Adrenal gland (tissue), 12 donors: ENCODE data around the gene INHBC. TPM values are rescaled to one million over a fixed set of nuclear protein-coding genes. Genes with fewer than 3 reads are reported as not detected.

ENCODE experiments used
- DNase-seq, 7 donors: peaks; one replicate each; pipeline ENCODE4 v3.0.0-alpha.2; 2019 to 2020
- H3K27ac ChIP-seq, 5 donors: fragments of 200-600 bp; sonication (generic) in 4 of 5; 1 replicate in 3 of 5; 2 replicates in 2 of 5; pipeline versions ENCODE4 v1.5.1 to v1.8.0; 2016 to 2020; ENCODE audit warnings: mild to moderate bottlenecking in 1 of 5
- H3K27me3 ChIP-seq: fragments of 200-600 bp; 2 replicates; pipeline ENCODE4 v1.8.0; 2021
- H3K36me3 ChIP-seq, 2 donors: fragments of 200-600 bp; replicated peaks in 1 of 2; 1 replicate in 1 of 2; 2 replicates in 1 of 2; pipeline versions ENCODE4 v1.5.1 to v1.8.0; 2018 to 2022
- H3K4me1 ChIP-seq, 2 donors: fragments of 200-600 bp; replicated peaks in 1 of 2; 1 replicate in 1 of 2; 2 replicates in 1 of 2; pipeline versions ENCODE4 v1.5.1 to v1.8.0; 2018 to 2021
- H3K4me3 ChIP-seq, 4 donors: fragments of 200-600 bp; sonication (generic) in 3 of 4; one replicate each; pipeline ENCODE4 v1.5.1; 2016 to 2018
- H3K9me3 ChIP-seq, 3 donors: fragments of 200-600 bp; sonication (generic) in 1 of 3; replicated peaks in 1 of 3; 1 replicate in 2 of 3; 2 replicates in 1 of 3; pipeline versions ENCODE4 v1.5.1 to v1.8.0; 2016 to 2021
- POLR2A ChIP-seq, 2 donors: fragments of 450-650 bp; IDR thresholded peaks; one replicate each; pipeline ENCODE4 v1.6.1; 2017; ENCODE audit warnings: antibody characterized with exemption in 2 of 2, mild to moderate bottlenecking in 2 of 2, moderate library complexity in 1 of 2
- WGBS, 4 donors: extraction: QIAGEN DNeasy Blood & Tissue Kit in 2 of 4; methylation state at CpG; one replicate each; pipeline versions ENCODE4 v1.1.5 to v1.1.7; 2013 to 2017; 5-methylcytosine and 5-hydroxymethylcytosine counted together
- intact Hi-C, 2 donors: fragments of 100-400 bp; cut with DNase I; formaldehyde crosslinking; loops; one replicate each; pipeline versions ENCODE4 v1.14.1 to v1.15.0; 2022 to 2023
- polyA plus RNA-seq, 3 donors: library from polyadenylated mRNA; stranded (reverse); fragments of 200-250 nt in 2 of 3; fragments of 350-450 nt in 1 of 3; fragmentation: Illumina TruSeq in 1 of 3; extraction: RNeasy Lipid Tissue Mini Kit (QIAGEN cat#74804) in 1 of 3; gene quantifications; one replicate each; pipeline ENCODE4 v1.2.3, GENCODE V29; 2013 to 2014
- small RNA-seq, 2 donors: library from RNA; depleted of rRNA; stranded (forward); fragments of <200 nt; gene quantifications; one replicate each; pipeline ENCODE3, GENCODE V24; 2016
- total RNA-seq, 9 donors: library from RNA; depleted of rRNA in 4 of 9; stranded (reverse); fragments of >200 nt in 4 of 9; fragments of 120-200 nt in 1 of 9; fragmentation: NEBNext Ultra II Directional in 1 of 9; extraction: Animal tissue kit (Norgen Biotek cat#: 25700) in 1 of 9; gene quantifications; one replicate each; pipeline versions ENCODE4 v1.1.0 to v1.2.4, GENCODE V29; 2013 to 2023
- TF ChIP-seq, protein P1 (sequence below), 6 experiments: fragments of 450-650 bp in 4 of 6; fragments of 200-600 bp in 2 of 6; sonication (generic) in 1 of 6; IDR thresholded peaks; 1 replicate in 5 of 6; 2 replicates in 1 of 6; pipeline versions ENCODE4 v1.5.1 to v1.8.0; 2016 to 2021; ENCODE audit warnings: antibody characterized with exemption in 6 of 6, mild to moderate bottlenecking in 2 of 6, moderate library complexity in 1 of 6
- donor health status: healthy with polysubstance abuse.
- donor health status: Bipolar disorder and iron deficiency.
- donor health status: DM: yes; HTN: yes; CAD: no.
- donor health status: DM: no; HTN: no; CAD: no.
- donor health status: DM: no; HTN: no; CAD: no.
- donor health status: DM: yes; HTN: yes; CAD: no.

Gene INHBC
- total and polyA plus RNA-seq, 12 donors, result not detected

DNA sequence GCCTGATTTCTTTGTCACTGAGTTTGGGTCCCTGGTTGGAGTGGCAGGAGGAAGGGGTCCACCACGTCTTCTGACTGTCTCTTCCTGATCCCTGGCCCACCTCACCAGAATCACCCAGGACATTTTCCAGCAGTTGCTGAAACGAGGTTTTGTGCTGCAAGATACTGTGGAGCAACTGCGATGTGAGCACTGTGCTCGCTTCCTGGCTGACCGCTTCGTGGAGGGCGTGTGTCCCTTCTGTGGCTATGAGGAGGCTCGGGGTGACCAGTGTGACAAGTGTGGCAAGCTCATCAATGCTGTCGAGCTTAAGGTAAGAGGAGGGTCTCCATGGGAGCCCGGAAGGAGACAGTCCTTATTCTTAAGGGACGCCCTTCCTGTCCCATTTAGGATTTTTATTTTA is 65.6 kb downstream of the INHBC start:
- Histone ChIP-seq H3K36me3 (peaks cover 0 to 73% of the 10 kb centered on the region in 2 donors), H3K4me3 (no peak overlapping the region), H3K27me3 (no peaks in the 10 kb centered on the region), H3K4me1 (no peaks in the 10 kb centered on the region), H3K27ac (no peak overlapping the region), H3K9me3 (no peaks in the 10 kb centered on the region)
- WGBS, 4 donors, result 92 to 97% (median 95%) methylated on average over 9 to 11 of the region's 11 CpGs
- no peak for TF ChIP-seq POLR2A (IDR thresholded peaks at IDR 0.05)
- TF ChIP-seq, protein P1, sequence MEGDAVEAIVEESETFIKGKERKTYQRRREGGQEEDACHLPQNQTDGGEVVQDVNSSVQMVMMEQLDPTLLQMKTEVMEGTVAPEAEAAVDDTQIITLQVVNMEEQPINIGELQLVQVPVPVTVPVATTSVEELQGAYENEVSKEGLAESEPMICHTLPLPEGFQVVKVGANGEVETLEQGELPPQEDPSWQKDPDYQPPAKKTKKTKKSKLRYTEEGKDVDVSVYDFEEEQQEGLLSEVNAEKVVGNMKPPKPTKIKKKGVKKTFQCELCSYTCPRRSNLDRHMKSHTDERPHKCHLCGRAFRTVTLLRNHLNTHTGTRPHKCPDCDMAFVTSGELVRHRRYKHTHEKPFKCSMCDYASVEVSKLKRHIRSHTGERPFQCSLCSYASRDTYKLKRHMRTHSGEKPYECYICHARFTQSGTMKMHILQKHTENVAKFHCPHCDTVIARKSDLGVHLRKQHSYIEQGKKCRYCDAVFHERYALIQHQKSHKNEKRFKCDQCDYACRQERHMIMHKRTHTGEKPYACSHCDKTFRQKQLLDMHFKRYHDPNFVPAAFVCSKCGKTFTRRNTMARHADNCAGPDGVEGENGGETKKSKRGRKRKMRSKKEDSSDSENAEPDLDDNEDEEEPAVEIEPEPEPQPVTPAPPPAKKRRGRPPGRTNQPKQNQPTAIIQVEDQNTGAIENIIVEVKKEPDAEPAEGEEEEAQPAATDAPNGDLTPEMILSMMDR (IDR thresholded peaks at IDR 0.05), result no peak
- intact Hi-C loops, result no loop called here
- no peak for DNase-seq

Small RNA genes within 50 kb of the gene (small RNA-seq; reads per million reads assigned to genes)
- gene RNU6-879P, result 0 reads per million in 2 donors

Other genes starting within 250 kb of the INHBC start
- gene NXPH4, start 218.0 kb upstream of the INHBC start, total RNA-seq, result 1 to 10 TPM in 1 of 9 donors, under 1 TPM in 5, not detected in 3; 0.06 to 3.7 (median 0.36) TPM
- 1 to 10 TPM in 2 of 3 donors, under 1 TPM in 1; 0.62 to 1.7 (median 1.2) TPM for gene NXPH4, start 218.0 kb upstream of the INHBC start, polyA plus RNA-seq
- gene SHMT2, start 205.1 kb upstream of the INHBC start, total RNA-seq, result 10 to 100 TPM; 50.5 to 94.7 (median 70.9) TPM
- 10 to 100 TPM; 25.2 to 43.0 (median 29.0) TPM for gene SHMT2, start 205.1 kb upstream of the INHBC start, polyA plus RNA-seq
- gene STAC3, start 183.6 kb upstream of the INHBC start, total RNA-seq, result 1 to 10 TPM in 8 of 9 donors, under 1 TPM in 1; 0.30 to 4.1 (median 2.4) TPM
- gene STAC3, start 183.6 kb upstream of the INHBC start, polyA plus RNA-seq, result 10 to 100 TPM in 1 of 3 donors, 1 to 10 TPM in 2; 2.0 to 10.5 (median 4.5) TPM
- 10 to 100 TPM; 25.3 to 91.9 (median 50.1) TPM for gene R3HDM2, start 3.7 kb upstream of the INHBC start, total RNA-seq
- gene R3HDM2, start 3.7 kb upstream of the INHBC start, polyA plus RNA-seq, result 10 to 100 TPM; 21.9 to 33.8 (median 32.4) TPM
- under 1 TPM in 1 of 9 donors, not detected in 8; 0.11 TPM for gene INHBE, start 20.5 kb downstream of the INHBC start, total RNA-seq
- not detected for gene INHBE, start 20.5 kb downstream of the INHBC start, polyA plus RNA-seq
- gene GLI1, start 25.0 kb downstream of the INHBC start, total RNA-seq, result 1 to 10 TPM in 5 of 9 donors, under 1 TPM in 4; 0.30 to 2.8 (median 1.0) TPM
- gene GLI1, start 25.0 kb downstream of the INHBC start, polyA plus RNA-seq, result 1 to 10 TPM in 2 of 3 donors, under 1 TPM in 1; 0.44 to 7.2 (median 4.4) TPM
- 10 to 100 TPM in 7 of 9 donors, 1 to 10 TPM in 2; 1.3 to 39.4 (median 14.2) TPM for gene ARHGAP9, start 45.1 kb downstream of the INHBC start, total RNA-seq
- gene ARHGAP9, start 45.1 kb downstream of the INHBC start, polyA plus RNA-seq, result 10 to 100 TPM in 2 of 3 donors, 1 to 10 TPM in 1; 4.1 to 46.4 (median 19.4) TPM
- gene MARS1, start 53.3 kb downstream of the INHBC start, total RNA-seq, result 100 to 1,000 TPM in 5 of 9 donors, 10 to 100 TPM in 4; 38.3 to 182 (median 126) TPM
- 100 to 1,000 TPM; 114 to 210 (median 143) TPM for gene MARS1, start 53.3 kb downstream of the INHBC start, polyA plus RNA-seq
- 10 to 100 TPM in 8 of 9 donors, 1 to 10 TPM in 1; 7.7 to 65.1 (median 31.1) TPM for gene DDIT3, start 85.7 kb downstream of the INHBC start, total RNA-seq
- 10 to 100 TPM; 72.8 to 98.4 (median 72.9) TPM for gene DDIT3, start 85.7 kb downstream of the INHBC start, polyA plus RNA-seq
- gene MBD6, start 88.0 kb downstream of the INHBC start, total RNA-seq, result 100 to 1,000 TPM in 2 of 9 donors, 10 to 100 TPM in 7; 10.5 to 128 (median 32.6) TPM
- gene MBD6, start 88.0 kb downstream of the INHBC start, polyA plus RNA-seq, result 100 to 1,000 TPM in 1 of 3 donors, 10 to 100 TPM in 2; 21.7 to 167 (median 91.4) TPM
- 100 to 1,000 TPM; 114 to 202 (median 137) TPM for gene DCTN2, start 112.4 kb downstream of the INHBC start, total RNA-seq
- gene DCTN2, start 112.4 kb downstream of the INHBC start, polyA plus RNA-seq, result 100 to 1,000 TPM in 2 of 3 donors, 10 to 100 TPM in 1; 81.2 to 238 (median 101) TPM
- 1 to 10 TPM in 4 of 9 donors, under 1 TPM in 4, not detected in 1; 0.32 to 7.6 (median 1.3) TPM for gene KIF5A, start 115.3 kb downstream of the INHBC start, total RNA-seq
- 1 to 10 TPM; 1.9 to 7.4 (median 5.6) TPM for gene KIF5A, start 115.3 kb downstream of the INHBC start, polyA plus RNA-seq
- 10 to 100 TPM; 19.5 to 75.9 (median 28.8) TPM for gene PIP4K2C, start 156.4 kb downstream of the INHBC start, total RNA-seq
- 10 to 100 TPM in 1 of 3 donors, 1 to 10 TPM in 2; 8.1 to 31.5 (median 8.6) TPM for gene PIP4K2C, start 156.4 kb downstream of the INHBC start, polyA plus RNA-seq
- 10 to 100 TPM; 21.4 to 59.7 (median 46.0) TPM for gene DTX3, start 170.0 kb downstream of the INHBC start, total RNA-seq
- gene DTX3, start 170.0 kb downstream of the INHBC start, polyA plus RNA-seq, result 100 to 1,000 TPM in 1 of 3 donors, 10 to 100 TPM in 2; 20.4 to 136 (median 98.9) TPM
- 10 to 100 TPM in 4 of 9 donors, 1 to 10 TPM in 5; 4.9 to 15.9 (median 9.3) TPM for gene ARHGEF25, start 176.7 kb downstream of the INHBC start, total RNA-seq
- 10 to 100 TPM in 2 of 3 donors, 1 to 10 TPM in 1; 5.3 to 86.4 (median 34.4) TPM for gene ARHGEF25, start 176.7 kb downstream of the INHBC start, polyA plus RNA-seq
- 1 to 10 TPM in 5 of 9 donors, under 1 TPM in 4; 0.17 to 7.4 (median 1.1) TPM for gene B4GALNT1, start 198.4 kb downstream of the INHBC start, total RNA-seq
- 1 to 10 TPM; 1.0 to 1.3 (median 1.3) TPM for gene B4GALNT1, start 198.4 kb downstream of the INHBC start, polyA plus RNA-seq